RWPE2 (cell line): ENCODE data around the gene RBM23.

Experiments
- ATAC-seq: fragments of 200-7000 bp; cut with Tn5 transposase; 3 replicates; pipeline ENCODE4 v1.9.1; 2021; ENCODE audit warnings: low read depth
- DNase-seq: peaks from one replicate; pipeline ENCODE4 v3.0.0-alpha.2; 2020; ENCODE audit warnings: low spot score
- H3K27ac ChIP-seq: fragments of 450-650 bp; 2 replicates; pipeline ENCODE4 v1.5.1; 2017; ENCODE audit warnings: mild to moderate bottlenecking; ENCODE audit not compliant: poor library complexity, severe bottlenecking
- H3K27me3 ChIP-seq: fragments of 250-450 bp; sonication (Bioruptor Pico); 2 replicates; pipeline ENCODE4 v1.5.1; 2021; ENCODE audit warnings: mild to moderate bottlenecking, moderate library complexity; ENCODE audit not compliant: insufficient read depth, poor library complexity, severe bottlenecking
- H3K36me3 ChIP-seq: fragments of 250-450 bp; sonication (Bioruptor Pico); 2 replicates; pipeline ENCODE4 v1.5.1; 2020; ENCODE audit warnings: low read depth, mild to moderate bottlenecking, moderate library complexity
- H3K4me1 ChIP-seq: fragments of 250-450 bp; sonication (Bioruptor Pico); 2 replicates; pipeline ENCODE4 v1.5.1; 2021; ENCODE audit warnings: mild to moderate bottlenecking, moderate library complexity; ENCODE audit not compliant: insufficient read depth, poor library complexity, severe bottlenecking
- H3K4me3 ChIP-seq: fragments of 250-450 bp; sonication (Bioruptor Pico); 2 replicates; pipeline ENCODE4 v1.5.1; 2021; ENCODE audit warnings: mild to moderate bottlenecking, moderate library complexity; ENCODE audit not compliant: severe bottlenecking
- H3K9me3 ChIP-seq: fragments of 250-450 bp; sonication (Bioruptor Pico); 2 replicates; pipeline ENCODE4 v1.5.1; 2021; ENCODE audit warnings: mild to moderate bottlenecking, moderate library complexity; ENCODE audit not compliant: severe bottlenecking
- CTCF ChIP-seq: fragments of 450-650 bp; IDR thresholded peaks from one replicate; pipeline ENCODE4 v1.5.1; 2017; ENCODE audit warnings: mild to moderate bottlenecking, moderate library complexity; ENCODE audit not compliant: poor library complexity, severe bottlenecking

RBM23 gene

GRCh38 chr14:22935156-22935555 lies 16.2 kb upstream of the RBM23 start:
- TF ChIP-seq CTCF: no peak
- ATAC-seq: no peak
- no peak overlapping the region for H3K27ac ChIP-seq
- H3K36me3 ChIP-seq: peaks cover 7% of the 10 kb centered on the region; the same call in 1 of the 2 replicates
- no peaks in the 10 kb centered on the region for H3K9me3 ChIP-seq
- H3K4me1 ChIP-seq: peaks cover under 1% of the 10 kb centered on the region
- no peaks in the 10 kb centered on the region for H3K27me3 ChIP-seq
- no peak overlapping the region for H3K4me3 ChIP-seq
- DNase-seq: no peak

GRCh38 chr14:22932146-22932545 lies 13.2 kb upstream of the RBM23 start:
- no peak for ATAC-seq
- Histone ChIP-seq H3K4me1 (peaks cover 13% of the 10 kb centered on the region), H3K36me3 (peaks cover 11% of the 10 kb centered on the region), H3K27me3 (no peaks in the 10 kb centered on the region), H3K27ac (no peak overlapping the region), H3K9me3 (no peaks in the 10 kb centered on the region), H3K4me3 (no peak overlapping the region)
- no peak for DNase-seq
- TF ChIP-seq CTCF: no peak

GRCh38 chr14:22929961-22930364 lies 11.0 kb upstream of the RBM23 start:
- H3K27me3 ChIP-seq: no peaks in the 10 kb centered on the region
- H3K4me3 ChIP-seq: peak overlapping the region; percentile 29
- H3K27ac ChIP-seq: peak overlapping the region; percentile 40
- no peak for DNase-seq
- peaks cover 27% of the 10 kb centered on the region for H3K4me1 ChIP-seq
- TF ChIP-seq CTCF: no peak
- no peak for ATAC-seq
- H3K9me3 ChIP-seq: no peaks in the 10 kb centered on the region
- H3K36me3 ChIP-seq: peaks cover 30% of the 10 kb centered on the region

- ATAC-seq: peak; percentile 94
- peak within 1 kb of the TSS; percentile 65 for H3K4me3 ChIP-seq
- H3K9me3 ChIP-seq: no peaks in the 10 kb centered on the region
- TF ChIP-seq CTCF: no peak
- H3K27ac ChIP-seq: peak within 1 kb of the TSS; percentile 64
- H3K36me3 ChIP-seq: peaks cover 36% of the 10 kb centered on the region
- no peaks in the 10 kb centered on the region for H3K27me3 ChIP-seq
- peaks cover 27% of the 10 kb centered on the region for H3K4me1 ChIP-seq
- DNase-seq: peak; percentile 100
These were observed 10.4 kb upstream of the RBM23 start, which contains the start of gene PRMT5 for GRCh38 chr14:22929104-22929960. TSS of gene PRMT5 (minus strand) at chr14:22929376. CDS start at chr14:22929361, 15 bp downstream.
